Epithelial cell of esophagus (primary cell): ENCODE measurements around the gene PTPRN2.

Source experiments
- DNase-seq: peaks from one replicate; pipeline ENCODE4 v3.0.0; 2010; ENCODE audit warnings: low read depth
- H3K4me3 ChIP-seq: 2 replicates; pipeline ENCODE4 v1.5.1; 2011; ENCODE audit warnings: mild to moderate bottlenecking, low read length, control low read depth
- TF ChIP-seq, protein P1 (sequence below): IDR thresholded peaks from 2 replicates; pipeline ENCODE4 v1.5.1; 2011; ENCODE audit warnings: low read depth, mild to moderate bottlenecking, low read length, control low read depth, inconsistent platforms; ENCODE audit not compliant: insufficient read depth; ENCODE audit errors: missing control alignments

Gene PTPRN2

DNA sequence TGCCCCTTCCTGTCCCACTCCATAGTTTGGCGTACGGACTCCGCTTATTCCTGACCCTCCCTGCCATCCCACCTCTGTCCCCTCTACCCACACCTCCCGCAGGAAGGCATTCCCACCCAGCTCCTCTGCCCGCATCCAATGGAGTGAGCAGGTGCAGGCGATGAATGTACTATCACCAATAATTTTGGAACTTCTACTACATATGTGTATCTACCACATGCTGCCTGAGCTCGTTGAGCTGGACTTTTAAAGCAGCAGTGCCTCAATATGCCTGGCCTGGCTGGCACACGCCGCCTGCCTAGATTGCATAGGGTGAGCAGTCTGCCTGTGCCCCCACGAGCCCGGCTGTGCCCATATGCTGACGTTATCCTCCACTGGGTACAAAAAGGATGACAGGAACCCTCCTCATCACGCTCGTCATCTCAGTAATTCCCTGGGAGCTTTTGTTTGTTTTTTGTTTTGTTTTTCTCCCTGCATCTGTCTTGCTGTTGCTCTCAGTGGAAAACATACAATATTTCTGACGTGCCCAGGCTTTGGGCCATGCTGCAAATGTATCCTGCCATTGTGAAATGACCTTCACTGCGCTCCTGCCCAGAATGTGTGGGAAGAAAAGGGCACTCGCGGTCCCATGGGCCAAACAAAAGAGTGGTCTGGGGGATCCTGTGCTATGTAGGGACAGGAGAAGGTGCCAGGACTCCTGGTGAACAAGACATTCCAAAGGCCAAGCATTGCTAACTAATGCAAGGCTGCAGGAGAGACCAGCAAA is 302.8 kb downstream of the PTPRN2 start:
- TF ChIP-seq, protein P1, sequence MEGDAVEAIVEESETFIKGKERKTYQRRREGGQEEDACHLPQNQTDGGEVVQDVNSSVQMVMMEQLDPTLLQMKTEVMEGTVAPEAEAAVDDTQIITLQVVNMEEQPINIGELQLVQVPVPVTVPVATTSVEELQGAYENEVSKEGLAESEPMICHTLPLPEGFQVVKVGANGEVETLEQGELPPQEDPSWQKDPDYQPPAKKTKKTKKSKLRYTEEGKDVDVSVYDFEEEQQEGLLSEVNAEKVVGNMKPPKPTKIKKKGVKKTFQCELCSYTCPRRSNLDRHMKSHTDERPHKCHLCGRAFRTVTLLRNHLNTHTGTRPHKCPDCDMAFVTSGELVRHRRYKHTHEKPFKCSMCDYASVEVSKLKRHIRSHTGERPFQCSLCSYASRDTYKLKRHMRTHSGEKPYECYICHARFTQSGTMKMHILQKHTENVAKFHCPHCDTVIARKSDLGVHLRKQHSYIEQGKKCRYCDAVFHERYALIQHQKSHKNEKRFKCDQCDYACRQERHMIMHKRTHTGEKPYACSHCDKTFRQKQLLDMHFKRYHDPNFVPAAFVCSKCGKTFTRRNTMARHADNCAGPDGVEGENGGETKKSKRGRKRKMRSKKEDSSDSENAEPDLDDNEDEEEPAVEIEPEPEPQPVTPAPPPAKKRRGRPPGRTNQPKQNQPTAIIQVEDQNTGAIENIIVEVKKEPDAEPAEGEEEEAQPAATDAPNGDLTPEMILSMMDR: no peak
- H3K4me3 ChIP-seq: no peak overlapping the region
- no peak for DNase-seq

DNA sequence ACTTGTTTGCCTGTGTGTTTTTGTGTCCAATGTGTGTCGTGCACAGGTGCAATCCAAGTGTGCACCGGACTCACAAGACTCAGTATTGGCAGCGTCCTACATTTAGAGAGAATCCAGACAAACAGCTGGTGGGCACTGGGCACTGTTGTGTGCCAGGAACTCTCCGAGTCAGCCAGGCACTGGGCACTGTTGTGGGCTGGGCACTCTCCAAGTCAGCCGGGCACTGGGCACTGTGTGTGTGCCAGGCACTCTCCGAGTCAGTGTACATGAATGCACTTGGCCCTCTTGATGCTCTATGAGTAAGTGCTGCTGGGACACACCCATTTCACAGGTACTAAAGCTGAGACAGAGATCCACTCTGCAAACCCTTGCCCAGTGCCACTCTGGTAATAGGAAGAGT is 303.5 kb downstream of the PTPRN2 start:
- no peak for DNase-seq
- H3K4me3 ChIP-seq: no peak overlapping the region
- TF ChIP-seq, protein P1: no peak

DNA sequence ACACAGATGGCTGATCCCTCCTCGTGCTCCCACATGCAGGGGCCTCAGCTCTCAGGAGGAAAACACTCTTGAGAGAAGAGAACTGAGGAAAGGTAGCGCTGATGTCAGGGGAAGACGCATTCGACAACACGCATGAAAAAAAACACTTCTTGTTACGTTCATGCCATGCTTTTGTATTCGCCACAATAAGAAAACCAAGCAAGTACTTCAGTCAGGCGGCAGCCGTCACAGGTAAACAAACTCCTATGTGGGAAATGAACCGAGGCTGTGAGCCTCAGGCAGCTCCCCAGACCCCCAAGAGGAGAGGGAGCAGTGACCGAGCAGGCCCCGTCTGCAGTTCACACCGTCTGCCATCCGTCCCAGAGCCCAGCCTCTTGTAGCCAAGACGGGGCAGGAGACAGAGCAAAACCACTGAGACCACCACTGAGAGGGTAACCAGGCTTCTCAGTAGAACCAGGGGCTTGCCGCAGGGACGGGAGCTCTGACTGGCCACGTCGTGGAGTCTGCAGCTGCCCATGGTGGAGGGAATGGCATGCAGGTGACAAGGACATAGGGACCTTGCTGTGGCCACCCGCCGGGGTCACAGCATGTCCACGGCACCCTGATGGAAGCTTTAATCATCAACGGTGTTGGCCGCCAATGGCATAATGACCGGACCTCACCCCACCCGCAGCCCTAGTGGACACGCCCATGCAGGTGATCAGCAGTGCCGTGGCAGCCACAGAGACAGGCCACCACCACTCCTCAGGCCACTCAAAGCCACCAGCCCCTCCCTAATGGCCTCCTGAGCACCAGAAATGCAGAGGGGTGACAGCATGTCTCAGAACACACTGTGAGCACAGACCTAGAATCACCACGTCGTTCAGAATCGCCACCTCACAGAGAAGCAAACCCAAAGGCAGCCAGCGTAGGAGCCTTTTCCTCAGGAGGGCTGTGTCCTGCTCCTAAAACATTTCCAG is 304.3 kb downstream of the PTPRN2 start:
- DNase-seq: no peak
- no peak overlapping the region for H3K4me3 ChIP-seq
- TF ChIP-seq, protein P1: no peak

DNA sequence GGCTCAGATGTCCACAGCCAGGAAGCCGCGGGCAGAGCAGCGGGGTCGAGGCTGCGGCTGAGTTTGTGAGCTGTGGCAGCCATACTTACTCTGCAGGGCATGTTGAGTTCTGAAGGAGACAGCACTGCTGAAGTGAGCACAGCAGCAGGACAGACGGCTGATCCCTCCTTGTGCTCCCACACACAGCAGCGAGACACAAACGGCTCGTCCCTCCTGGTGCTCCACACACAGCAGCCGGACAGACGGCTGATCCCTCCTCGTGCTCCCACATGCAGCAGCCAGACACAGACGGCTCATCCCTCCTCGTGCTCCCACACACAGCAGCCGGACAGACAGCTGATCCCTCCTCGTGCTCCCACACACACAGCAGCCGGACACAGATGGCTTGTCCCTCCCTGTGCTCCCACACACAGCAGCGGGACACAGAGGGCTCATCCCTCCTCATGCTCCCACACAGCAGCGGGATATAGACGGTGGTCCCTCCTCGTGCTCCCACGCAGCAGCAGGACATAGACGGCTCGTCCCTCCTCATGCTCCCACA is 305.1 kb downstream of the PTPRN2 start:
- TF ChIP-seq, protein P1: no peak
- no peak for DNase-seq
- no peak overlapping the region for H3K4me3 ChIP-seq

DNA sequence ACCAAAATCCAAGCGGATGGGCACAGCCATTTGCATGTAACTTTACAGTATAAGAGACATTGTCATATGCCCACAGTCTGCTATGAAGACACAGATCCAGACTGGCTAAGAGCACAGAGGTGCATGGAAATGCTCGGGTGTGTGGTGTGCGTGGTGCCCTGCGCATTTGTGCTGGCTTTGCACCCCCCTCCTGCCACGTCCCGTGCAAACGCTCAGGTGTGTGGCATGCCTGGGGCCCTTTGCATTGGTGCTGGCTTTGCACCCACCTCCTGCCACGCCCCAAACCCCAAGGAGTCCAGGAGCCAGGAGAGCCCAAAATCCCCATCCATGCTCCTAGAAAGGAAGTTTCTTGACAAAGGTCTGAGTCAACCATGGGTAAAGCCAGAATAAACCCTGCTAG is 306.2 kb downstream of the PTPRN2 start:
- TF ChIP-seq, protein P1: no peak
- no peak for DNase-seq
- H3K4me3 ChIP-seq: no peak overlapping the region

DNA sequence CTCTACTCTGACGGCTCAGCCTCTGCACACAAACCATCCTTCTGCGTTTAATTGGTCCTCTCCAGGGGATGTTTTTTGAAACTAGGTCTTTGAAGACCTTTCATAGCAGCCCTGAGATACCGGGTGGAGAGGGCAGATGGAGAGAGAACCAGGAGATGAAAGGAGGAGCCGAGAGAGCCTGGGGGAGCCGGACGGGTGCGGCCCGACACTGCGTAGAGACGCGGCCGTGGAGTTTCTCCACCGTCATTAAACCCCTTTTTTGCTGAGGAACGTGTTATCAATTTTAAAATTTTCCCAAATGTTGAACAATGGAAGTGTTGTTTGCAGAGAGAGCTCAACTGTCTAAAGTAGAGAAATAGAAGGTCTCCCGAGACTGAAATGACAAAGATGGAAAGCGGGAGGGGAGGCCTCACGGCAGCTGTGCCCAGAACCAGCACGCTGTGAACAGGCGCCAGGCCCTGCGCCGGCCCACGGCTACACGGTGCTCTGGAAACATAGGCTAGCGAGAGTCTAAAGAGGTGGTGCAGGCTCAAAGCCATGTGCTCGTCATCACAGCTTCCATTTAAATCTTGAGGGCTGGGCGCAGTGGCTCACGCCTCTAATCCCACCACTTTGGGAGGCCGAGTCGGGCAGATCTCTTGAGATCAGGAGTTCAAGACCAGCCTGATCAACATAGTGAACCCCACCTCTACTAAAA is 307.0 kb downstream of the PTPRN2 start:
- no peak for DNase-seq

More for the DNA sequence above, 307.0 kb downstream of the PTPRN2 start:
- H3K4me3 ChIP-seq: no peak overlapping the region
- TF ChIP-seq, protein P1: no peak
